ENCODE measurements around the gene LRRC32. TPM values are rescaled to one million over a fixed set of nuclear protein-coding genes. Genes with fewer than 3 reads are reported as not detected.

LRRC32 gene
- total RNA-seq, 1 experiment from 2014 or later, result 0.05 TPM

- no peak for DNase-seq (ENCODE audit: extremely low read depth, low read depth)
Observed at GRCh38 chr11:76665172-76665571, 5.4 kb downstream of the LRRC32 start.

GRCh38 chr11:76664578-76665061, 5.9 kb downstream of the LRRC32 start:
- DNase-seq (ENCODE audit: extremely low read depth, low read depth), result no peak

- no peak for DNase-seq (ENCODE audit: extremely low read depth, low read depth)
Observed at GRCh38 chr11:76663912-76664440, 6.6 kb downstream of the LRRC32 start.

GRCh38 chr11:76663486-76663810, 7.1 kb downstream of the LRRC32 start:
- no peak for DNase-seq (ENCODE audit: extremely low read depth, low read depth)

GRCh38 chr11:76662656-76663485, 7.7 kb downstream of the LRRC32 start:
- no peak for DNase-seq (ENCODE audit: extremely low read depth, low read depth)

GRCh38 chr11:76661834-76662434, 8.6 kb downstream of the LRRC32 start:
- no peak for DNase-seq (ENCODE audit: extremely low read depth, low read depth)

GRCh38 chr11:76661306-76661751, 9.2 kb downstream of the LRRC32 start:
- no peak for DNase-seq (ENCODE audit: extremely low read depth, low read depth)

GRCh38 chr11:76660533-76661305, 9.8 kb downstream of the LRRC32 start:
- no peak for DNase-seq (ENCODE audit: extremely low read depth, low read depth)

- DNase-seq (ENCODE audit: extremely low read depth, low read depth), result no peak
Observed at GRCh38 chr11:76659672-76660532, 10.6 kb downstream of the LRRC32 start.

GRCh38 chr11:76658651-76659650, 11.6 kb downstream of the LRRC32 start:
- no peak for DNase-seq (ENCODE audit: extremely low read depth, low read depth)

GRCh38 chr11:76658231-76658630, 12.3 kb downstream of the LRRC32 start:
- DNase-seq (ENCODE audit: extremely low read depth, low read depth), result no peak

- DNase-seq (ENCODE audit: extremely low read depth, low read depth), result no peak
Observed at GRCh38 chr11:76657187-76658170, 13.1 kb downstream of the LRRC32 start.

- DNase-seq (ENCODE audit: extremely low read depth, low read depth), result no peak
Observed at GRCh38 chr11:76656571-76657081, 13.9 kb downstream of the LRRC32 start.

- DNase-seq (ENCODE audit: extremely low read depth, low read depth), result no peak
Observed at GRCh38 chr11:76656050-76656531, 14.5 kb downstream of the LRRC32 start.

- DNase-seq (ENCODE audit: extremely low read depth, low read depth), result no peak
Observed at GRCh38 chr11:76655501-76656049, 15.0 kb downstream of the LRRC32 start.

- DNase-seq (ENCODE audit: extremely low read depth, low read depth), result no peak
Observed at GRCh38 chr11:76654980-76655379, 15.6 kb downstream of the LRRC32 start.

- no peak for DNase-seq (ENCODE audit: extremely low read depth, low read depth)
Observed at GRCh38 chr11:76654298-76654851, 16.2 kb downstream of the LRRC32 start.
